Panc1 (cell line): ENCODE measurements around the gene KCNJ14. TPM values are rescaled to one million over a fixed set of nuclear protein-coding genes. Genes with fewer than 3 reads are reported as not detected.

Experiments used
- ATAC-seq: fragments of 200-7000 bp; cut with Tn5 transposase; 2 replicates; pipeline ENCODE4 v1.9.1; 2020; ENCODE audit warnings: mild to moderate bottlenecking, moderate library complexity
- Bru-seq: library from RNA; stranded (reverse); fragments of 400-500 nt; gene quantifications from one replicate; lab custom pipeline; 2021; lab: Mats Ljungman, UMichigan
- BruChase-seq, 2 experiments: library from RNA; stranded (reverse); fragments of 400-500 nt; gene quantifications; one replicate each; lab custom pipeline; 2021; lab: Mats Ljungman, UMichigan
- BruUV-seq: library from RNA; stranded (reverse); fragments of 400-500 nt; replicated peaks from 2 replicates; lab custom pipeline; 2021; lab: Mats Ljungman, UMichigan
- CTCF ChIA-PET: fragments of 300-600 bp; sonication (Branson Sonifier 250); formaldehyde crosslinking; loops from one replicate; lab custom pipeline; 2022; ENCODE audit warnings: antibody characterized with exemption; lab: Charles Lee
- POLR2A ChIA-PET: fragments of 300-600 bp; sonication (Branson Sonifier 250); formaldehyde crosslinking; loops from one replicate; lab custom pipeline; 2022; ENCODE audit warnings: antibody characterized with exemption; lab: Charles Lee
- DNase-seq: peaks from one replicate; pipeline ENCODE4 v3.0.0-alpha.2; 2010; ENCODE audit warnings: low read depth, low spot score
- H3K27ac ChIP-seq: 2 replicates; pipeline ENCODE4 v1.5.1; 2011; ENCODE audit warnings: mild to moderate bottlenecking, low read length, inconsistent platforms
- H3K27me3 ChIP-seq: fragments of 200-500 bp; sonication (Bioruptor generic); 2 replicates; pipeline ENCODE4 v1.6.0; 2014; ENCODE audit warnings: low read length, inconsistent platforms; ENCODE audit not compliant: control insufficient read depth, insufficient read depth
- H3K36me3 ChIP-seq: fragments of 200-500 bp; sonication (Bioruptor generic); 2 replicates; pipeline ENCODE4 v1.5.1; 2014; ENCODE audit warnings: inconsistent platforms, mild to moderate bottlenecking, low read length, moderate library complexity; ENCODE audit not compliant: control insufficient read depth, insufficient read depth
- H3K4me1 ChIP-seq: 2 replicates; pipeline ENCODE4 v1.5.1; 2011; ENCODE audit warnings: inconsistent platforms, mild to moderate bottlenecking, low read length, moderate library complexity; ENCODE audit not compliant: control insufficient read depth, insufficient read depth
- H3K4me3 ChIP-seq, 2 experiments: 2 replicates each; pipeline ENCODE4 v1.5.1; 2011 to 2012; ENCODE audit warnings: low read depth in 2 of 2, low read length in 2 of 2, mild to moderate bottlenecking in 2 of 2, inconsistent platforms in 1 of 2, moderate library complexity in 1 of 2
- H3K9me3 ChIP-seq: fragments of 200-500 bp; sonication (Bioruptor generic); 2 replicates; pipeline ENCODE4 v1.5.1; 2014; ENCODE audit warnings: low read depth, mild to moderate bottlenecking, inconsistent platforms, low read length, moderate library complexity; ENCODE audit not compliant: control insufficient read depth, insufficient read depth
- CTCF ChIP-seq: fragments of 450-650 bp; IDR thresholded peaks from 2 replicates; pipeline ENCODE4 v1.5.1; 2017; ENCODE audit warnings: mild to moderate bottlenecking
- POLR2AphosphoS5 ChIP-seq: IDR thresholded peaks from 2 replicates; pipeline ENCODE4 v1.6.1; 2012; ENCODE audit warnings: mild to moderate bottlenecking, low read depth, low read length, moderate library complexity
- REST ChIP-seq, 2 experiments: IDR thresholded peaks; 2 replicates each; pipeline ENCODE4 v1.6.1; 2011 to 2012; ENCODE audit warnings: low read depth in 2 of 2, control low read depth in 1 of 2, low read length in 1 of 2, mild to moderate bottlenecking in 1 of 2, moderate library complexity in 1 of 2; ENCODE audit not compliant: insufficient read depth in 1 of 2
- SIN3A ChIP-seq: IDR thresholded peaks from 2 replicates; pipeline ENCODE4 v1.6.1; 2012; ENCODE audit warnings: low read depth, mild to moderate bottlenecking, low read length, moderate library complexity, borderline replicate concordance; ENCODE audit not compliant: insufficient read depth
- TCF7L2 ChIP-seq: IDR thresholded peaks from 2 replicates; pipeline ENCODE4 v1.6.1; 2011; ENCODE audit warnings: mild to moderate bottlenecking, low read depth, low read length, inconsistent platforms
- in situ Hi-C: cut with HindIII; loops from 2 replicates; pipeline ENCODE4 v1.10.0; 2016; ENCODE audit warnings: low sequenced_read_pairs, low pct_unique_long_range_greater_than_20kb
- intact Hi-C: fragments of 100-400 bp; cut with micrococcal nuclease; formaldehyde crosslinking; loops from one replicate; pipeline ENCODE4 v1.10.0; 2022; ENCODE audit not compliant: unreplicated experiment
- long read RNA-seq: library from polyadenylated mRNA; unstranded; transcript quantifications from one replicate; pipeline ENCODE4 v2.0.0, GENCODE V29; 2021; ENCODE audit not compliant: unreplicated experiment
- polyA plus RNA-seq: library from polyadenylated mRNA; unstranded; fragments of >200 nt; gene quantifications from one replicate; pipeline ENCODE4 v1.2.1, GENCODE V29; 2012; ENCODE audit warnings: missing spikeins; ENCODE audit not compliant: insufficient read length
- total RNA-seq: library from RNA; stranded (reverse); gene quantifications from one replicate; pipeline ENCODE4 v1.2.1, GENCODE V29; 2021; ENCODE audit not compliant: unreplicated experiment

Gene KCNJ14
- total RNA-seq (2.9 TPM), Bru-seq, nascent RNA (percentile 70 among the genes with signal in this experiment), BruChase-seq, experiment 1, labeled RNA remaining after a 2-hour chase (percentile 89 among the genes with signal in this experiment), BruChase-seq, experiment 2, labeled RNA remaining after a 6-hour chase (percentile 91 among the genes with signal in this experiment)
- polyA plus RNA-seq = 0.82 TPM
- long read RNA-seq, partial matches to known transcripts = 0 of 19 reads
- long read RNA-seq, other reads (novel, unspliced or antisense) = 17 of 19 reads

- intact Hi-C loops = no loop called here
- BruUV-seq = no TSS peak
- Histone ChIP-seq H3K27ac (no peak within 1 kb of the TSS), H3K4me1 (no peaks in the 10 kb centered on the region), H3K9me3 (no peaks in the 10 kb centered on the region), H3K4me3 (no peak within 1 kb of the TSS), H3K36me3 (peaks cover 3% of the 10 kb centered on the region), H3K27me3 (no peaks in the 10 kb centered on the region)
- TF ChIP-seq CTCF (no peak), SIN3A (no peak), TCF7L2 (no peak)
- ChIA-PET POLR2A (interaction anchor here (0.6 kb wide), 1 partner anchor 51 kb away, joined by 10 read pairs; no protein-coding TSS in a partner anchor), CTCF (no interaction called here)
- in situ Hi-C loops = no loop called here
- ATAC-seq = no peak
- DNase-seq = no peak
Observed at GRCh38 chr19:48455171-48455907, at the start of gene KCNJ14. TSS of gene KCNJ14 (plus strand) at chr19:48455574. CDS start at chr19:48461725, 6,151 bp downstream.

GRCh38 chr19:48405850-48406249, 49.5 kb upstream of the KCNJ14 start:
- Histone ChIP-seq H3K27me3 (no peaks in the 10 kb centered on the region), H3K27ac (no peak overlapping the region), H3K4me3 (no peak overlapping the region), H3K36me3 (no peaks in the 10 kb centered on the region), H3K9me3 (no peaks in the 10 kb centered on the region), H3K4me1 (no peaks in the 10 kb centered on the region)
- no peak for DNase-seq
- intact Hi-C loops (no loop called here), in situ Hi-C loops (no loop called here)
- POLR2A ChIA-PET = no interaction called here
- no TSS peak for BruUV-seq
- CTCF ChIA-PET = no interaction called here
- no peak for TF ChIP-seq CTCF
- no peak for TF ChIP-seq SIN3A
- no peak for TF ChIP-seq REST (IDR thresholded peaks at IDR 0.05; ENCODE audit: insufficient read depth in 1 of 2, low read depth in 2 of 2, low read length in 1 of 2)
- no peak for TF ChIP-seq POLR2AphosphoS5
- no peak for TF ChIP-seq TCF7L2
- ATAC-seq = no peak
